KOPT-K1 (cell line): ENCODE data around the gene CHPF.

Experiments
- H3K27ac ChIP-seq: fragments of 200-600 bp; sonication (generic); 2 replicates; pipeline ENCODE4 v1.5.1; 2016; ENCODE audit warnings: antibody characterized with exemption, mild to moderate bottlenecking, low read depth, low read length; ENCODE audit not compliant: poor library complexity, severe bottlenecking
- H3K36me3 ChIP-seq: fragments of 200-600 bp; sonication (generic); 2 replicates; pipeline ENCODE4 v1.5.1; 2017; ENCODE audit warnings: antibody characterized with exemption, mild to moderate bottlenecking, low read length, moderate library complexity; ENCODE audit not compliant: insufficient read depth
- H3K9me3 ChIP-seq: fragments of 200-600 bp; sonication (generic); 2 replicates; pipeline ENCODE4 v1.5.1; 2017; ENCODE audit warnings: antibody characterized with exemption, low read length, mild to moderate bottlenecking; ENCODE audit not compliant: insufficient read depth, poor library complexity, severe bottlenecking

Gene CHPF

GRCh38 chr2:219495531-219496122 lies 48.0 kb downstream of the CHPF start:
- Histone ChIP-seq H3K9me3 (no peaks in the 10 kb centered on the region), H3K27ac (no peak overlapping the region), H3K36me3 (no peaks in the 10 kb centered on the region)

DNA sequence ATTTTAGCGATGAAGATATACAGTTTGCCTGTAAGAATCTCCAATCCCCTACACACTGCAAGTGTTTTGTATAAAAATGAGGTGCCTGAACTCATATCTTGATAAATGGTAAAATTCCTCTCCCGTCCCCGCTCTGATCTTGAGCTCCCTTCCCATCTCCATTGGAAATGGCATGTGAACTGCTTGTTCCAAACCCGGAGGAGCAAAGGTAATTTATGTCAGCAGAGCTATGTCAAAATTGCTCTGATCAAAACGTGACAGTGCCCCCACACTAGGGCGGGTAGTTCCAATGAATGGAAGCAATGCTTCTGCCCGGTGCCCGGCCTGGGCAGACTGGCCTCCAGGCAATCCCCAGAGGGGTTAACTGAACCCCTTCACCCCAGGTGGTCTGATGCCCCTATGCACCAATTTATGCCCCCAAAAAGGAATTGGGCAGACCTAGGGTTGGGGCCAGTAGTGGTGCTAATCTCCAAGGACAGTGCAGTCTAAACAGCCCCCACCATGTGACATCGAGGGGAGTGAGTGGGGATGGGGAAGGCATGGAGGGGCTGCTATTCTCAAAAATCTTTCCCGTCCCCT lies 48.6 kb downstream of the CHPF start:
- H3K27ac ChIP-seq = no peak overlapping the region
- no peaks in the 10 kb centered on the region for H3K9me3 ChIP-seq
- no peaks in the 10 kb centered on the region for H3K36me3 ChIP-seq

GRCh38 chr2:219493086-219493485 lies 50.5 kb downstream of the CHPF start:
- H3K27ac ChIP-seq = no peak overlapping the region
- H3K9me3 ChIP-seq = no peaks in the 10 kb centered on the region
- no peaks in the 10 kb centered on the region for H3K36me3 ChIP-seq

DNA sequence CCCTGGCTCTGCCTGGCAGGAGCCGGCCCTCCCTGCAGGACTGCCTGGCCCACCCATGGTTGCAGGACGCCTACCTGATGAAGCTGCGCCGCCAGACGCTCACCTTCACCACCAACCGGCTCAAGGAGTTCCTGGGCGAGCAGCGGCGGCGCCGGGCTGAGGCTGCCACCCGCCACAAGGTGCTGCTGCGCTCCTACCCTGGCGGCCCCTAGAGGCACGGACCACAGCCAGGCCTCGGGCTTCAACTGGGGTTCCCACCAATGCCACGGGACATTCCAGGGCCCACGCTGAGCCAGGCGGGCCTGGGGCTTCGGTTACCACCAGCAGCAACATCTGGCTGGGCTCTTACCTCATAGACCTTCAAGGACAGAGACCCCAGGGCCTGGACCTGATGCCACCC lies 51.0 kb downstream of the CHPF start:
- Histone ChIP-seq H3K36me3 (no peaks in the 10 kb centered on the region), H3K9me3 (no peaks in the 10 kb centered on the region), H3K27ac (no peak overlapping the region)

- no peaks in the 10 kb centered on the region for H3K9me3 ChIP-seq
- H3K27ac ChIP-seq = no peak overlapping the region
- no peaks in the 10 kb centered on the region for H3K36me3 ChIP-seq
These were observed 52.2 kb downstream of the CHPF start for GRCh38 chr2:219491278-219491963.

DNA sequence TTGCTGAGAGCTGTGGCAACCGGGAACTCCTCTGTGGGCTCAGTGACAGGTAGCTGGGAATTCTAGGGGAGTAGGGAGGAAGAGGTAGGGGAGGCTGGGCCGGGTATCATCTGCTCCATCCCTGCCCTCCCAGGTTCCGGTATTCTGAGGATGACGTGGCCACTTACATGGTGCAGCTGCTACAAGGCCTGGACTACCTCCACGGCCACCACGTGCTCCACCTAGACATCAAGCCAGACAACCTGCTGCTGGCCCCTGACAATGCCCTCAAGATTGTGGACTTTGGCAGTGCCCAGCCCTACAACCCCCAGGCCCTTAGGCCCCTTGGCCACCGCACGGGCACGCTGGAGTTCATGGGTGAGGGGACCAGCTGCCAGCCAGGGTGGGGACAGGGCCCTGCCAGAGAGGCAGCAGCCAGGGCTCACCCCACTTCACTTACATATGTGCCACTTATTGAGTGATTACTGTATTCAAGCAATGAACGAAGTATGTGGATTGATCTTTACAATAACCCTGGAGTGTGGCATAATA lies 52.9 kb downstream of the CHPF start:
- Histone ChIP-seq H3K9me3 (no peaks in the 10 kb centered on the region), H3K36me3 (no peaks in the 10 kb centered on the region), H3K27ac (no peak overlapping the region)

- Histone ChIP-seq H3K27ac (no peak overlapping the region), H3K36me3 (no peaks in the 10 kb centered on the region), H3K9me3 (no peaks in the 10 kb centered on the region)
These were observed 53.4 kb downstream of the CHPF start for GRCh38 chr2:219490186-219490585.

GRCh38 chr2:219489315-219489714 lies 54.3 kb downstream of the CHPF start:
- Histone ChIP-seq H3K36me3 (no peaks in the 10 kb centered on the region), H3K9me3 (no peaks in the 10 kb centered on the region), H3K27ac (no peak overlapping the region)
